K562 (cell line): ENCODE measurements around the gene ATXN10. TPM values are rescaled to one million over a fixed set of nuclear protein-coding genes. Genes with fewer than 3 reads are reported as not detected.

Source experiments
- ATAC-seq: fragments of 200-7000 bp; cut with Tn5 transposase; 3 replicates; pipeline ENCODE4 v1.9.1; 2020; ENCODE audit warnings: moderate library complexity
- BruUV-seq: library from RNA; stranded (reverse); fragments of 400-500 nt; replicated peaks from 2 replicates; lab custom pipeline; 2021; lab: Mats Ljungman, UMichigan
- CTCF ChIA-PET: fragments of 300-600 bp; formaldehyde crosslinking; extraction: SDS; loops from one replicate; lab custom pipeline; 2021; ENCODE audit warnings: low intra/inter-chr PET ratio; lab: Yijun Ruan, JAX
- POLR2A ChIA-PET: fragments of 300-600, 350-650 bp; sonication (Branson Sonifier 250); formaldehyde crosslinking; extraction: SDS; loops from one replicate; lab custom pipeline; 2021; ENCODE audit warnings: antibody characterized with exemption, inconsistent platforms; lab: Yijun Ruan, JAX
- DNase-seq, 4 experiments: peaks; one replicate each; pipeline versions ENCODE4 v3.0.0 to v3.0.0-alpha.2; 2011 to 2018; ENCODE audit warnings: low spot score in 3 of 4, mixed read lengths in 3 of 4; ENCODE audit errors: extremely low read depth in 1 of 4
- FAIRE-seq: peaks from 2 replicates; lab custom pipeline; 2011; peaks lifted over from hg19 to GRCh38; lab: Jason Lieb, UNC
- H2AFZ ChIP-seq: 2 replicates; pipeline ENCODE4 v1.6.0; 2011; ENCODE audit warnings: low read depth, low read length, control low read depth, inconsistent platforms
- H3K27ac ChIP-seq: fragments of 200-600 bp; 3 replicates; pipeline ENCODE4 v1.8.0; 2011; ENCODE audit warnings: low read depth, mild to moderate bottlenecking, control low read depth, inconsistent platforms, low read length, moderate library complexity, mixed read lengths; ENCODE audit errors: extremely low read depth
- H3K27me3 ChIP-seq, 2 experiments: fragments of 300-600 bp in 1 of 2; 2 replicates in 1 of 2; 3 replicates in 1 of 2; pipeline versions ENCODE4 v1.6.0 to v1.8.0; 2011; ENCODE audit warnings: inconsistent platforms in 2 of 2, low read length in 2 of 2, mild to moderate bottlenecking in 1 of 2, mixed read lengths in 1 of 2, moderate library complexity in 1 of 2; ENCODE audit not compliant: control insufficient read depth in 2 of 2, insufficient read depth in 2 of 2
- H3K36me3 ChIP-seq: fragments of 300-600 bp; 3 replicates; pipeline ENCODE4 v1.8.0; 2011; ENCODE audit warnings: mild to moderate bottlenecking, low read length, inconsistent platforms; ENCODE audit not compliant: control insufficient read depth, insufficient read depth
- H3K4me1 ChIP-seq, 2 experiments: fragments of 200-600 bp in 1 of 2; replicated peaks in 1 of 2; 2 replicates in 1 of 2; 3 replicates in 1 of 2; pipeline versions ENCODE4 v1.5.1 to v1.8.0; 2011; ENCODE audit warnings: inconsistent platforms in 2 of 2, low read length in 2 of 2, mild to moderate bottlenecking in 1 of 2, mixed read lengths in 1 of 2, moderate library complexity in 1 of 2; ENCODE audit not compliant: control insufficient read depth in 2 of 2, insufficient read depth in 2 of 2
- H3K4me2 ChIP-seq: 2 replicates; pipeline ENCODE4 v1.6.1; 2011; ENCODE audit warnings: low read length, control low read depth, inconsistent platforms, mixed read lengths; ENCODE audit not compliant: insufficient read depth
- H3K4me3 ChIP-seq: fragments of 200-600 bp; sonication (generic), shearing (Covaris generic); 2 replicates; pipeline ENCODE4 v1.5.1; 2016; ENCODE audit warnings: control low read depth, inconsistent platforms
- H3K79me2 ChIP-seq: fragments of 200-600 bp; 3 replicates; pipeline ENCODE4 v1.8.0; 2011; ENCODE audit warnings: low read length, inconsistent platforms; ENCODE audit not compliant: control insufficient read depth, insufficient read depth
- H3K9ac ChIP-seq, 2 experiments: 2 replicates each; pipeline versions ENCODE4 v1.6.0 to v1.6.1; 2011; ENCODE audit warnings: low read depth in 2 of 2, low read length in 2 of 2, control low read depth in 1 of 2, inconsistent platforms in 1 of 2, mild to moderate bottlenecking in 1 of 2, mixed read lengths in 1 of 2; ENCODE audit not compliant: insufficient read depth in 1 of 2
- H3K9me1 ChIP-seq: one replicate; pipeline ENCODE4 v1.6.0; 2011; ENCODE audit warnings: inconsistent platforms, mild to moderate bottlenecking, low read length, moderate library complexity; ENCODE audit not compliant: control insufficient read depth, insufficient read depth
- H3K9me3 ChIP-seq: replicated peaks from 2 replicates; pipeline ENCODE4 v1.5.1; 2011; ENCODE audit warnings: low read depth, low read length, inconsistent platforms; ENCODE audit not compliant: control insufficient read depth, insufficient read depth
- H4K20me1 ChIP-seq: replicated peaks from 2 replicates; pipeline ENCODE4 v1.6.1; 2011; ENCODE audit warnings: low read length, inconsistent platforms, mixed read lengths; ENCODE audit not compliant: control insufficient read depth, insufficient read depth
- FOS ChIP-seq: IDR thresholded peaks from 3 replicates; pipeline ENCODE4 v1.6.1; 2011; ENCODE audit not compliant: insufficient read length; ENCODE audit errors: extremely low read depth
- ZNF444 ChIP-seq: fragments of 250-450 bp; sonication (Bioruptor Pico); IDR thresholded peaks from 2 replicates; pipeline ENCODE4 v1.4.0; 2020; ENCODE audit warnings: mild to moderate bottlenecking, moderate library complexity
- WGBS: fragments of 100-300 bp; shearing (Covaris generic); methylation state at CpG from one replicate; pipeline ENCODE4 v1.1.6; 2016; ENCODE audit warnings: low coverage, mixed read lengths; ENCODE audit not compliant: insufficient coverage; ENCODE audit errors: missing lambda C conversion rate; 5-methylcytosine and 5-hydroxymethylcytosine counted together
- in situ Hi-C: fragments of 300-500 bp; cut with MboI; formaldehyde crosslinking; loops from 4 replicates; pipeline ENCODE4 v1.15.0; 2018; ENCODE audit warnings: inconsistent platforms, mixed read lengths
- intact Hi-C: fragments of 100-400 bp; cut with micrococcal nuclease; formaldehyde crosslinking; loops from 2 replicates; pipeline ENCODE4 v1.14.2; 2022
- polyA plus RNA-seq, 8 experiments: library from polyadenylated mRNA; depleted of rRNA in 4 of 8; stranded (reverse) in 5 of 8; unstranded in 3 of 8; fragments of >200 nt; fragmentation: Nextera tagmentation in 2 of 8; fragmentation: Illumina TruSeq in 1 of 8; extraction: Ambion mirVana in 2 of 8; extraction: Trizol in 1 of 8; gene quantifications; 2 replicates each; pipeline versions ENCODE4 v1.2.1 to v1.2.3, GENCODE V29; 2011 to 2014; ENCODE audit warnings: inconsistent platforms in 1 of 8, missing spikeins in 1 of 8
- total RNA-seq, 7 experiments: library from RNA; depleted of rRNA in 6 of 7; stranded (reverse); fragments of >200 nt in 6 of 7; fragmentation: Illumina TruSeq in 2 of 7; extraction: Trizol in 2 of 7; gene quantifications; 2 replicates each; pipeline versions ENCODE4 v1.2.1 to v1.2.3, GENCODE V29; 2011 to 2021; ENCODE audit warnings: low replicate concordance in 1 of 7
- TF ChIP-seq, protein P1 (sequence below): fragments of 450-650 bp; IDR thresholded peaks from 2 replicates; pipeline ENCODE4 v1.7.1; 2018; ENCODE audit warnings: mild to moderate bottlenecking, low read depth; ENCODE audit not compliant: partially characterized antibody
- TF ChIP-seq, protein P2 (sequence below): fragments of 250-450 bp; sonication (Bioruptor Pico); IDR thresholded peaks from 2 replicates; pipeline ENCODE4 v1.8.0; 2021; ENCODE audit warnings: moderate library complexity, mild to moderate bottlenecking, inconsistent platforms

ATXN10 gene
- total and polyA plus RNA-seq, 9 of the 15 experiments (the other 6 are each of a cell fraction or from before 2014, with no cell fraction given) = 11.5 to 190 (median 33.6) TPM

- H3K27ac ChIP-seq = no peak overlapping the region
- CTCF ChIA-PET = no interaction called here
- ATAC-seq = no peak
Observed at GRCh38 chr22:45638197-45638596, 33.4 kb upstream of the ATXN10 start.

More at GRCh38 chr22:45638197-45638596, 33.4 kb upstream of the ATXN10 start:
- Histone ChIP-seq H3K4me2 (no peak overlapping the region), H3K9ac (no peak overlapping the region), H3K9me3 (no peaks in the 10 kb centered on the region), H3K36me3 (no peaks in the 10 kb centered on the region), H4K20me1 (no peaks in the 10 kb centered on the region), H3K27me3 (peaks cover 2 to 30% of the 10 kb centered on the region in 2 experiments; a peak in 2 of 5 replicates), H2AFZ (no peak overlapping the region; the same call in 1 of the 2 replicates), H3K79me2 (no peaks in the 10 kb centered on the region), H3K4me1 (peaks cover 13 to 20% of the 10 kb centered on the region in 2 experiments), H3K9me1 (no peaks in the 10 kb centered on the region), H3K4me3 (no peak overlapping the region)
- in situ Hi-C loops (no loop called here), intact Hi-C loops (no loop called here)
- BruUV-seq = no TSS peak
- POLR2A ChIA-PET = no interaction called here
- 53% methylated on average over 3 of the region's 3 CpGs for WGBS
- DNase-seq (no peak), FAIRE-seq (no peak)
- TF ChIP-seq, protein P1, sequence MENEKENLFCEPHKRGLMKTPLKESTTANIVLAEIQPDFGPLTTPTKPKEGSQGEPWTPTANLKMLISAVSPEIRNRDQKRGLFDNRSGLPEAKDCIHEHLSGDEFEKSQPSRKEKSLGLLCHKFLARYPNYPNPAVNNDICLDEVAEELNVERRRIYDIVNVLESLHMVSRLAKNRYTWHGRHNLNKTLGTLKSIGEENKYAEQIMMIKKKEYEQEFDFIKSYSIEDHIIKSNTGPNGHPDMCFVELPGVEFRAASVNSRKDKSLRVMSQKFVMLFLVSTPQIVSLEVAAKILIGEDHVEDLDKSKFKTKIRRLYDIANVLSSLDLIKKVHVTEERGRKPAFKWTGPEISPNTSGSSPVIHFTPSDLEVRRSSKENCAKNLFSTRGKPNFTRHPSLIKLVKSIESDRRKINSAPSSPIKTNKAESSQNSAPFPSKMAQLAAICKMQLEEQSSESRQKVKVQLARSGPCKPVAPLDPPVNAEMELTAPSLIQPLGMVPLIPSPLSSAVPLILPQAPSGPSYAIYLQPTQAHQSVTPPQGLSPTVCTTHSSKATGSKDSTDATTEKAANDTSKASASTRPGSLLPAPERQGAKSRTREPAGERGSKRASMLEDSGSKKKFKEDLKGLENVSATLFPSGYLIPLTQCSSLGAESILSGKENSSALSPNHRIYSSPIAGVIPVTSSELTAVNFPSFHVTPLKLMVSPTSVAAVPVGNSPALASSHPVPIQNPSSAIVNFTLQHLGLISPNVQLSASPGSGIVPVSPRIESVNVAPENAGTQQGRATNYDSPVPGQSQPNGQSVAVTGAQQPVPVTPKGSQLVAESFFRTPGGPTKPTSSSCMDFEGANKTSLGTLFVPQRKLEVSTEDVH = no peak
- TF ChIP-seq, protein P2, sequence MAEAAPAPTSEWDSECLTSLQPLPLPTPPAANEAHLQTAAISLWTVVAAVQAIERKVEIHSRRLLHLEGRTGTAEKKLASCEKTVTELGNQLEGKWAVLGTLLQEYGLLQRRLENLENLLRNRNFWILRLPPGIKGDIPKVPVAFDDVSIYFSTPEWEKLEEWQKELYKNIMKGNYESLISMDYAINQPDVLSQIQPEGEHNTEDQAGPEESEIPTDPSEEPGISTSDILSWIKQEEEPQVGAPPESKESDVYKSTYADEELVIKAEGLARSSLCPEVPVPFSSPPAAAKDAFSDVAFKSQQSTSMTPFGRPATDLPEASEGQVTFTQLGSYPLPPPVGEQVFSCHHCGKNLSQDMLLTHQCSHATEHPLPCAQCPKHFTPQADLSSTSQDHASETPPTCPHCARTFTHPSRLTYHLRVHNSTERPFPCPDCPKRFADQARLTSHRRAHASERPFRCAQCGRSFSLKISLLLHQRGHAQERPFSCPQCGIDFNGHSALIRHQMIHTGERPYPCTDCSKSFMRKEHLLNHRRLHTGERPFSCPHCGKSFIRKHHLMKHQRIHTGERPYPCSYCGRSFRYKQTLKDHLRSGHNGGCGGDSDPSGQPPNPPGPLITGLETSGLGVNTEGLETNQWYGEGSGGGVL = no peak
- TF ChIP-seq FOS (no peak), ZNF444 (CRISPR knock-in tag) (no peak)
